Measurements from ENCODE around the gene TANC1.
A peak's percentile ranks its signal among the peaks of the same experiment; 100 is the strongest.

TANC1 gene

GRCh38 chr2:159226059-159226461 lies 257.6 kb downstream of the TANC1 start:
- Histone ChIP-seq H3K18ac (ENCODE audit: low read length) (no peak overlapping the region), H3K27me3 (ENCODE audit: control insufficient read depth in 3 of 3, insufficient read depth in 3 of 3, low read depth in 1 of 3, low read length in 3 of 3) (no peaks in the 10 kb centered on the region), H3K36me3 (replicated peaks in 1 of 2; ENCODE audit: control insufficient read depth in 2 of 2, insufficient read depth in 2 of 2, low read length in 2 of 2) (peaks cover 8 to 93% of the 10 kb centered on the region in 2 donors), H3K9me3 (replicated peaks in 1 of 2; ENCODE audit: control insufficient read depth in 2 of 2, insufficient read depth in 1 of 2, low read depth in 1 of 2, low read length in 2 of 2) (no peaks in the 10 kb centered on the region), H4K91ac (ENCODE audit: low read depth, low read length, poor library complexity) (no peak overlapping the region), H2BK5ac (ENCODE audit: low read length) (no peak overlapping the region), H3K23ac (ENCODE audit: low read depth, low read length, poor library complexity) (no peak overlapping the region), H3K4ac (ENCODE audit: low read length) (no peak overlapping the region), H3K14ac (ENCODE audit: low read length) (no peak overlapping the region), H3K4me2 (ENCODE audit: insufficient read depth, low read length, poor library complexity, severe bottlenecking) (no peak overlapping the region), H2AFZ (ENCODE audit: low read length) (no peak overlapping the region), H2BK120ac (ENCODE audit: low read depth, low read length) (no peak overlapping the region), H3K79me1 (ENCODE audit: low read depth, low read length) (no peaks in the 10 kb centered on the region), H2BK12ac (ENCODE audit: low read length) (no peak overlapping the region), H2BK15ac (ENCODE audit: low read length) (no peak overlapping the region), H3K27ac (replicated peaks; ENCODE audit: low read length) (no peak overlapping the region), H2AK5ac (ENCODE audit: low read depth, low read length) (no peak overlapping the region), H3K4me1 (ENCODE audit: control insufficient read depth in 2 of 2, insufficient read depth in 1 of 2, low read depth in 1 of 2, low read length in 2 of 2) (peaks cover 0 to 8% of the 10 kb centered on the region in 2 donors), H4K8ac (ENCODE audit: low read depth, low read length) (no peak overlapping the region), H3K4me3 (ENCODE audit: low read length in 2 of 2) (no peak overlapping the region), H3K9ac (ENCODE audit: low read depth, low read length, poor library complexity) (no peak overlapping the region)
- no CpG with 5 or more reads among the region's 5 CpGs for WGBS, 2 donors (ENCODE audit: extremely low coverage in 2 of 2, insufficient read length in 2 of 2, insufficient replicate concordance in 1 of 2)
- no peak for DNase-seq (ENCODE audit: low spot score)

- Histone ChIP-seq H2BK15ac (ENCODE audit: low read length) (no peak overlapping the region), H2BK12ac (ENCODE audit: low read length) (no peak overlapping the region)
Observed at GRCh38 chr2:159226608-159227385, 258.4 kb downstream of the TANC1 start.

GRCh38 chr2:159227467-159227866 lies 259.0 kb downstream of the TANC1 start:
- no peak overlapping the region for H2BK15ac ChIP-seq (ENCODE audit: low read length)
- no peak overlapping the region for H2BK120ac ChIP-seq (ENCODE audit: low read depth, low read length)
- no peak overlapping the region for H2AFZ ChIP-seq (ENCODE audit: low read length)
- H3K14ac ChIP-seq (ENCODE audit: low read length) = no peak overlapping the region
- H3K27ac ChIP-seq (replicated peaks; ENCODE audit: low read length) = no peak overlapping the region
- no peak overlapping the region for H2AK5ac ChIP-seq (ENCODE audit: low read depth, low read length)
- WGBS, 2 donors (ENCODE audit: extremely low coverage in 2 of 2, insufficient read length in 2 of 2, insufficient replicate concordance in 1 of 2) = no CpG with 5 or more reads among the region's 3 CpGs
- H3K4me3 ChIP-seq (ENCODE audit: low read length in 2 of 2) = no peak overlapping the region
- no peaks in the 10 kb centered on the region for H3K27me3 ChIP-seq (ENCODE audit: control insufficient read depth in 3 of 3, insufficient read depth in 3 of 3, low read depth in 1 of 3, low read length in 3 of 3)
- H3K4me1 ChIP-seq (ENCODE audit: control insufficient read depth in 2 of 2, insufficient read depth in 1 of 2, low read depth in 1 of 2, low read length in 2 of 2) = peaks cover 0 to 8% of the 10 kb centered on the region in 2 donors
- no peak overlapping the region for H3K18ac ChIP-seq (ENCODE audit: low read length)
- no peak overlapping the region for H3K23ac ChIP-seq (ENCODE audit: low read depth, low read length, poor library complexity)
- peaks cover 8 to 93% of the 10 kb centered on the region in 2 donors for H3K36me3 ChIP-seq (replicated peaks in 1 of 2; ENCODE audit: control insufficient read depth in 2 of 2, insufficient read depth in 2 of 2, low read length in 2 of 2)
- no peak overlapping the region for H4K8ac ChIP-seq (ENCODE audit: low read depth, low read length)
- peak overlapping the region; percentile 32 for H3K9ac ChIP-seq (ENCODE audit: low read depth, low read length, poor library complexity)
- H3K79me1 ChIP-seq (ENCODE audit: low read depth, low read length) = no peaks in the 10 kb centered on the region
- DNase-seq (ENCODE audit: low spot score) = no peak
- no peak overlapping the region for H2BK5ac ChIP-seq (ENCODE audit: low read length)
- no peak overlapping the region for H3K4ac ChIP-seq (ENCODE audit: low read length)
- no peak overlapping the region for H2BK12ac ChIP-seq (ENCODE audit: low read length)
- no peaks in the 10 kb centered on the region for H3K9me3 ChIP-seq (replicated peaks in 1 of 2; ENCODE audit: control insufficient read depth in 2 of 2, insufficient read depth in 1 of 2, low read depth in 1 of 2, low read length in 2 of 2)
- H4K91ac ChIP-seq (ENCODE audit: low read depth, low read length, poor library complexity) = no peak overlapping the region
- H3K4me2 ChIP-seq (ENCODE audit: insufficient read depth, low read length, poor library complexity, severe bottlenecking) = no peak overlapping the region

More at GRCh38 chr2:159226608-159227385, 258.4 kb downstream of the TANC1 start:
- Histone ChIP-seq H4K91ac (ENCODE audit: low read depth, low read length, poor library complexity) (no peak overlapping the region), H3K23ac (ENCODE audit: low read depth, low read length, poor library complexity) (no peak overlapping the region), H3K4me3 (ENCODE audit: low read length in 2 of 2) (no peak overlapping the region), H2BK5ac (ENCODE audit: low read length) (no peak overlapping the region), H3K14ac (ENCODE audit: low read length) (no peak overlapping the region), H2AK5ac (ENCODE audit: low read depth, low read length) (no peak overlapping the region), H2AFZ (ENCODE audit: low read length) (no peak overlapping the region), H3K18ac (ENCODE audit: low read length) (no peak overlapping the region), H3K36me3 (replicated peaks in 1 of 2; ENCODE audit: control insufficient read depth in 2 of 2, insufficient read depth in 2 of 2, low read length in 2 of 2) (peaks cover 8 to 93% of the 10 kb centered on the region in 2 donors), H3K4ac (ENCODE audit: low read length) (no peak overlapping the region), H3K9ac (ENCODE audit: low read depth, low read length, poor library complexity) (no peak overlapping the region), H3K9me3 (replicated peaks in 1 of 2; ENCODE audit: control insufficient read depth in 2 of 2, insufficient read depth in 1 of 2, low read depth in 1 of 2, low read length in 2 of 2) (no peaks in the 10 kb centered on the region), H4K8ac (ENCODE audit: low read depth, low read length) (no peak overlapping the region), H3K79me1 (ENCODE audit: low read depth, low read length) (no peaks in the 10 kb centered on the region), H3K27me3 (ENCODE audit: control insufficient read depth in 3 of 3, insufficient read depth in 3 of 3, low read depth in 1 of 3, low read length in 3 of 3) (no peaks in the 10 kb centered on the region), H3K4me1 (ENCODE audit: control insufficient read depth in 2 of 2, insufficient read depth in 1 of 2, low read depth in 1 of 2, low read length in 2 of 2) (peaks cover 0 to 8% of the 10 kb centered on the region in 2 donors), H3K4me2 (ENCODE audit: insufficient read depth, low read length, poor library complexity, severe bottlenecking) (no peak overlapping the region), H2BK120ac (ENCODE audit: low read depth, low read length) (no peak overlapping the region), H3K27ac (replicated peaks; ENCODE audit: low read length) (no peak overlapping the region)
- DNase-seq (ENCODE audit: low spot score) = no peak

- peak overlapping the region; percentile 1 for H3K18ac ChIP-seq (ENCODE audit: low read length)
- H2AK5ac ChIP-seq (ENCODE audit: low read depth, low read length) = no peak overlapping the region
- peaks cover 8 to 95% of the 10 kb centered on the region in 2 donors for H3K36me3 ChIP-seq (replicated peaks in 1 of 2; ENCODE audit: control insufficient read depth in 2 of 2, insufficient read depth in 2 of 2, low read length in 2 of 2)
- no peak overlapping the region for H3K4me3 ChIP-seq (ENCODE audit: low read length in 2 of 2)
- no peaks in the 10 kb centered on the region for H3K9me3 ChIP-seq (replicated peaks in 1 of 2; ENCODE audit: control insufficient read depth in 2 of 2, insufficient read depth in 1 of 2, low read depth in 1 of 2, low read length in 2 of 2)
- H2BK5ac ChIP-seq (ENCODE audit: low read length) = no peak overlapping the region
- peaks cover 0 to 8% of the 10 kb centered on the region in 2 donors for H3K4me1 ChIP-seq (ENCODE audit: control insufficient read depth in 2 of 2, insufficient read depth in 1 of 2, low read depth in 1 of 2, low read length in 2 of 2)
- H2BK120ac ChIP-seq (ENCODE audit: low read depth, low read length) = no peak overlapping the region
- peak overlapping the region; percentile 43 for H4K8ac ChIP-seq (ENCODE audit: low read depth, low read length)
- no peak overlapping the region for H3K14ac ChIP-seq (ENCODE audit: low read length)
- no peak overlapping the region for H3K4ac ChIP-seq (ENCODE audit: low read length)
- H2AFZ ChIP-seq (ENCODE audit: low read length) = no peak overlapping the region
- H2BK15ac ChIP-seq (ENCODE audit: low read length) = no peak overlapping the region
- H3K27me3 ChIP-seq (ENCODE audit: control insufficient read depth in 3 of 3, insufficient read depth in 3 of 3, low read depth in 1 of 3, low read length in 3 of 3) = no peaks in the 10 kb centered on the region
- WGBS, 2 donors (ENCODE audit: extremely low coverage in 2 of 2, insufficient read length in 2 of 2, insufficient replicate concordance in 1 of 2) = no CpG with 5 or more reads among the region's 14 CpGs
- no peak overlapping the region for H2BK12ac ChIP-seq (ENCODE audit: low read length)
- DNase-seq (ENCODE audit: low spot score) = no peak
- H3K79me1 ChIP-seq (ENCODE audit: low read depth, low read length) = no peaks in the 10 kb centered on the region
- H3K4me2 ChIP-seq (ENCODE audit: insufficient read depth, low read length, poor library complexity, severe bottlenecking) = no peak overlapping the region
- no peak overlapping the region for H4K91ac ChIP-seq (ENCODE audit: low read depth, low read length, poor library complexity)
- H3K23ac ChIP-seq (ENCODE audit: low read depth, low read length, poor library complexity) = no peak overlapping the region
- peak overlapping the region; percentile 32 for H3K9ac ChIP-seq (ENCODE audit: low read depth, low read length, poor library complexity)
- no peak overlapping the region for H3K27ac ChIP-seq (replicated peaks; ENCODE audit: low read length)
Observed at GRCh38 chr2:159228081-159228581, 259.7 kb downstream of the TANC1 start.
